M059J (cell line): ENCODE measurements around the gene MLKL. TPM values are rescaled to one million over a fixed set of nuclear protein-coding genes. Genes with fewer than 3 reads are reported as not detected.
A peak's percentile ranks its signal among the peaks of the same experiment; 100 is the strongest.

Source experiments
- DNase-seq: peaks from one replicate; pipeline ENCODE4 v3.0.0-alpha.2; 2012; ENCODE audit warnings: low read depth
- total RNA-seq: library from RNA; depleted of rRNA; stranded (reverse); fragments of >200 nt; shearing (Covaris generic); gene quantifications from 2 replicates; pipeline ENCODE4 v1.2.3, GENCODE V29; 2014; rRNA removed

The MLKL gene
- total RNA-seq: 14.4 and 25.1 TPM in 2 replicates

- DNase-seq: peak; percentile 77
These were observed at the start of gene MLKL for GRCh38 chr16:74700438-74701225. MLKL (minus strand) TSS chr16:74700862; CDS start chr16:74695757, 5,105 bp downstream.

GRCh38 chr16:74749291-74750055 is 48.8 kb upstream of the MLKL start:
- DNase-seq: peak; percentile 34

GRCh38 chr16:74748616-74749026 is 48.0 kb upstream of the MLKL start:
- no peak for DNase-seq

- no peak for DNase-seq
These were observed 47.3 kb upstream of the MLKL start for GRCh38 chr16:74747716-74748615.

- DNase-seq: no peak
These were observed 45.3 kb upstream of the MLKL start for GRCh38 chr16:74745926-74746325.

- DNase-seq: no peak
These were observed 44.5 kb upstream of the MLKL start for GRCh38 chr16:74745109-74745615.

- no peak for DNase-seq
These were observed 43.9 kb upstream of the MLKL start for GRCh38 chr16:74744566-74744965.

GRCh38 chr16:74743668-74744299 is 43.1 kb upstream of the MLKL start:
- DNase-seq: peak; percentile 95

GRCh38 chr16:74743045-74743667 is 42.5 kb upstream of the MLKL start:
- DNase-seq: peak; percentile 31

GRCh38 chr16:74742051-74742481 is 41.4 kb upstream of the MLKL start:
- DNase-seq: no peak

- peak; percentile 84 for DNase-seq
These were observed 40.2 kb upstream of the MLKL start for GRCh38 chr16:74740795-74741304.

- DNase-seq: no peak
These were observed 38.6 kb upstream of the MLKL start for GRCh38 chr16:74739275-74739674.

GRCh38 chr16:74738816-74739215 is 38.2 kb upstream of the MLKL start:
- DNase-seq: no peak

GRCh38 chr16:74738113-74738541 is 37.5 kb upstream of the MLKL start:
- DNase-seq: peak; percentile 58

- no peak for DNase-seq
These were observed 36.9 kb upstream of the MLKL start for GRCh38 chr16:74737521-74737920.

- DNase-seq: no peak
These were observed 36.0 kb upstream of the MLKL start for GRCh38 chr16:74736531-74737157.

- DNase-seq: no peak
These were observed 34.9 kb upstream of the MLKL start for GRCh38 chr16:74735554-74735953.

GRCh38 chr16:74735162-74735452 is 34.4 kb upstream of the MLKL start:
- DNase-seq: no peak

- DNase-seq: peak; percentile 25
These were observed 33.9 kb upstream of the MLKL start for GRCh38 chr16:74734361-74735161.
